Amniotic epithelial cell (primary cell): Measurements from ENCODE around the gene STEEP1.

Source experiments
- DNase-seq: peaks from one replicate; pipeline ENCODE4 v3.0.0-alpha.2; 2010; ENCODE audit warnings: low read depth

Gene STEEP1

GRCh38 chrX:119565107-119565663 is at the start of gene STEEP1:
Gene STEEP1 (minus strand): TSS chrX:119565409. CDS start chrX:119565355, 54 bp downstream.
- DNase-seq = peak; percentile 93

- no peak for DNase-seq
Observed at GRCh38 chrX:119614776-119615175, 49.6 kb upstream of the STEEP1 start.

GRCh38 chrX:119607018-119607389 is 41.8 kb upstream of the STEEP1 start:
- no peak for DNase-seq

- peak; percentile 80 for DNase-seq
Observed at GRCh38 chrX:119606280-119607017, 41.2 kb upstream of the STEEP1 start, which contains the start of gene NKRF. Gene NKRF (minus strand): TSS chrX:119606424.

- no peak for DNase-seq
Observed at GRCh38 chrX:119605464-119606279, 40.5 kb upstream of the STEEP1 start.

GRCh38 chrX:119604766-119605463 is 39.7 kb upstream of the STEEP1 start:
- DNase-seq = no peak

- no peak for DNase-seq
Observed at GRCh38 chrX:119602701-119603255, 37.6 kb upstream of the STEEP1 start.

GRCh38 chrX:119589810-119590209 is 24.6 kb upstream of the STEEP1 start:
- no peak for DNase-seq

GRCh38 chrX:119583431-119584059 is 18.3 kb upstream of the STEEP1 start:
- DNase-seq = no peak

- DNase-seq = no peak
Observed at GRCh38 chrX:119579414-119579813, 14.2 kb upstream of the STEEP1 start.

GRCh38 chrX:119574394-119575266 is 9.4 kb upstream of the STEEP1 start, which contains the start of gene UBE2A:
Gene UBE2A (plus strand): TSS chrX:119574563. CDS start chrX:119574712, 149 bp downstream.
- DNase-seq = peak; percentile 88

GRCh38 chrX:119573840-119574393 is 8.7 kb upstream of the STEEP1 start:
- DNase-seq = peak; percentile 48

- no peak for DNase-seq
Observed at GRCh38 chrX:119573222-119573621, 8.0 kb upstream of the STEEP1 start.

- no peak for DNase-seq
Observed at GRCh38 chrX:119570351-119570835, 5.2 kb upstream of the STEEP1 start.

GRCh38 chrX:119552508-119552907 is 12.7 kb downstream of the STEEP1 start:
- DNase-seq = peak; percentile 85

- no peak for DNase-seq
Observed at GRCh38 chrX:119549327-119550016, 15.7 kb downstream of the STEEP1 start.

GRCh38 chrX:119541188-119541587 is 24.0 kb downstream of the STEEP1 start:
- peak; percentile 80 for DNase-seq

GRCh38 chrX:119539872-119540271 is 25.3 kb downstream of the STEEP1 start:
- no peak for DNase-seq

- no peak for DNase-seq
Observed at GRCh38 chrX:119537487-119537886, 27.7 kb downstream of the STEEP1 start.
